Esophagus muscularis mucosa (tissue), 4 donors: ENCODE data around the gene TRIM52.

ENCODE experiments used
- EP300 ChIP-seq: sonication (generic); formaldehyde crosslinking; IDR thresholded peaks from one replicate; pipeline ENCODE4 v1.6.1; 2017; ENCODE audit warnings: antibody characterized with exemption
- POLR2AphosphoS5 ChIP-seq, 2 donors: sonication (generic); formaldehyde crosslinking; IDR thresholded peaks; one replicate each; pipeline ENCODE4 v1.6.1; 2017; ENCODE audit warnings: antibody characterized with exemption in 2 of 2
- TF ChIP-seq, protein P1 (sequence below), 3 experiments: fragments of 200-600 bp in 2 of 3; fragments of 450-650 bp in 1 of 3; sonication (generic) in 2 of 3; IDR thresholded peaks; one replicate each; pipeline ENCODE4 v1.5.1; 2017 to 2019; ENCODE audit warnings: antibody characterized with exemption in 3 of 3, mild to moderate bottlenecking in 2 of 3, moderate library complexity in 1 of 3

DNA sequence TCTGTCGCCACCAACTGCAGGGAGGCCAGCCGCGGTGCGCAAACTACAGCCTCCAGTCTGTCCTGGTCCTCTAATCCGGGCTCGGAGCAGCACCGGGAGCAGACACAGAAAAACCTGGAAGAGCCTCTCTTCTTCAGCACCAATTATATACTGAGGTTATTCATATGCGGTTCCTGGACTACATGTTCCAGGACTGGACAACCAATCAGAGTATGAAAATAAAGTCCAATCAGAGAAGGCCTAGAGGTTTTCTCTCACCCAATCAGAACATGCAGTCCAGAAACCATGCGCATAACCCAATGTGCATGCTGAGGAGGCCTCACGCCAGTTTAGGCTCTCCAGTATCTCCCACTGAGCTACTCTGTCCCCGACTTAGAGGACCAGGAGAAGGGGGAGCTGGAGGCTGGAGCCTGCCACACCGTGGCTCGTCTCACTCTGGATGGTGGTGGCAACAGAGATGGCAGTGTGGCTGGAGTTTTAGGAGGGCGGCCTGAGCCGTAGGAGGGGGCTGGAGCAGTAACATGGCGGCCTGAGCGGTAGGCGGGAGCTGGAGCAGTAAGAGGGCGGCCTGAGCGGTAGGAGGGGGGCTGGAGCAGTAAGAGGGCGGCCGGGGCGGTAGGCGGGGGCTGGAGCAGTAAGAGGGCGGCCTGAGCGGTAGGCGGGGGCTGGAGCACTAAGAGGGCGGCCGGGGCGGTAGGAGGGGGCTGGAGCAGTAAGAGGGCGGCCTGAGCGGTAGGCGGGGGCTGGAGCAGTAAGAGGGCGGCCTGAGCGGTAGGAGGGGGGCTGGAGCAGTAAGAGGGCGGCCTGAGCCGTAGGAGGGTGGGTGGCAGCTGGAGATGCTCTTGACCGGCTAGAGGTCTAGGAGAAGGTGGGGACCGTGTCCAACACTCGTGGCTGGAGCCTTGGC is 20.4 kb upstream of the TRIM52 start:
- TF ChIP-seq, protein P1, sequence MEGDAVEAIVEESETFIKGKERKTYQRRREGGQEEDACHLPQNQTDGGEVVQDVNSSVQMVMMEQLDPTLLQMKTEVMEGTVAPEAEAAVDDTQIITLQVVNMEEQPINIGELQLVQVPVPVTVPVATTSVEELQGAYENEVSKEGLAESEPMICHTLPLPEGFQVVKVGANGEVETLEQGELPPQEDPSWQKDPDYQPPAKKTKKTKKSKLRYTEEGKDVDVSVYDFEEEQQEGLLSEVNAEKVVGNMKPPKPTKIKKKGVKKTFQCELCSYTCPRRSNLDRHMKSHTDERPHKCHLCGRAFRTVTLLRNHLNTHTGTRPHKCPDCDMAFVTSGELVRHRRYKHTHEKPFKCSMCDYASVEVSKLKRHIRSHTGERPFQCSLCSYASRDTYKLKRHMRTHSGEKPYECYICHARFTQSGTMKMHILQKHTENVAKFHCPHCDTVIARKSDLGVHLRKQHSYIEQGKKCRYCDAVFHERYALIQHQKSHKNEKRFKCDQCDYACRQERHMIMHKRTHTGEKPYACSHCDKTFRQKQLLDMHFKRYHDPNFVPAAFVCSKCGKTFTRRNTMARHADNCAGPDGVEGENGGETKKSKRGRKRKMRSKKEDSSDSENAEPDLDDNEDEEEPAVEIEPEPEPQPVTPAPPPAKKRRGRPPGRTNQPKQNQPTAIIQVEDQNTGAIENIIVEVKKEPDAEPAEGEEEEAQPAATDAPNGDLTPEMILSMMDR (IDR thresholded peaks at IDR 0.05): no peak
- TF ChIP-seq EP300: no peak
- TF ChIP-seq POLR2AphosphoS5 (IDR thresholded peaks at IDR 0.05): no peak
